ENCODE data around the gene HAUS3. TPM values are rescaled to one million over a fixed set of nuclear protein-coding genes. Genes with fewer than 3 reads are reported as not detected.

The HAUS3 gene
- total RNA-seq, 1 experiment from 2014 or later, result 18.0 TPM

DNA sequence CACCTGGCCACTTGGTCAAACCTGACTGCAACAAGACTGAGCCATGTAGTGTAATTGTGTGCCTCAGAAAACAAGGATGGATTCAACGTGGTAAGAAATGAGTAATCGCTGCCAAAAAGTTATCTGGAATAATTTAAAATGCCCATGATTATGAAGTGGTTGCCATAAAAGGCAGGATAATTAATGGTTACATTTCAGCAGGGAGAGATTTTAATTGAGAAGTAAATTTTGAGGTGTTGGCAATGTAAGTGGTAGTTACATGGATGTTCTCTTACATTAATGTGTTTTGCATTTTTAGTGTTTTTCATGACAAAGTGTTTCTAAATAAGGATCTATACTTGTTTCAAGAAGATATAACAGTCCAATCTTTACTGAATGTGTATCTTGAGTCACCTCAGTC lies 15.7 kb downstream of the HAUS3 start:
- Histone ChIP-seq H3K23me2 (ENCODE audit: insufficient read length, low read depth, low read length, poor library complexity, severe bottlenecking) (no peaks in the 10 kb centered on the region), H2BK12ac (ENCODE audit: insufficient read length, low read depth, low read length) (no peak overlapping the region), H3K79me2 (ENCODE audit: insufficient read depth, low read length) (no peaks in the 10 kb centered on the region; the same call in 1 of the 2 replicates), H2AK5ac (ENCODE audit: insufficient read length, low read length) (no peak overlapping the region), H4K5ac (ENCODE audit: insufficient read length, low read depth, low read length) (no peak overlapping the region), H2BK15ac (ENCODE audit: low read depth, low read length) (no peak overlapping the region), H2BK5ac (ENCODE audit: insufficient read length, low read length) (no peak overlapping the region), H4K91ac (ENCODE audit: insufficient read length, low read depth, low read length) (no peak overlapping the region), H2BK120ac (ENCODE audit: low read depth, low read length, poor library complexity, severe bottlenecking) (no peak overlapping the region), H3K9me3 (ENCODE audit: control insufficient read depth, low read depth, low read length) (no peaks in the 10 kb centered on the region), H3K79me1 (ENCODE audit: insufficient read depth, low read depth, low read length, poor library complexity, severe bottlenecking) (no peaks in the 10 kb centered on the region), H3K4me1 (ENCODE audit: insufficient read depth, low read length) (peaks cover 14% of the 10 kb centered on the region; the same call in 1 of the 2 replicates), H2AFZ (ENCODE audit: low read length) (no peak overlapping the region), H3K27me3 (ENCODE audit: insufficient read depth, low read length) (no peaks in the 10 kb centered on the region), H3K23ac (ENCODE audit: insufficient read length, low read depth, low read length) (no peak overlapping the region), H3K27ac (ENCODE audit: insufficient read length, low read depth, low read length) (no peak overlapping the region), H3K4ac (ENCODE audit: low read depth, low read length) (no peak overlapping the region), H4K8ac (replicated peaks; ENCODE audit: insufficient read length, low read depth, low read length) (no peak overlapping the region), H3K9ac (ENCODE audit: extremely low read depth, insufficient read length, low read length) (no peak overlapping the region), H2BK20ac (ENCODE audit: low read depth, low read length, poor library complexity, severe bottlenecking) (no peak overlapping the region), H3K14ac (ENCODE audit: insufficient read depth, low read length) (no peak overlapping the region), H3T11ph (ENCODE audit: low read length) (no peak overlapping the region), H4K20me1 (ENCODE audit: control insufficient read depth, insufficient read depth, insufficient read length) (no peaks in the 10 kb centered on the region), H3K4me2 (ENCODE audit: insufficient read depth, insufficient read length, low read length) (no peak overlapping the region), H3K56ac (ENCODE audit: insufficient read length, low read depth, low read length) (no peak overlapping the region), H3K18ac (ENCODE audit: insufficient read length, low read depth, low read length) (no peak overlapping the region)
- H3K9me3 Mint-ChIP-seq, result no peaks in the 10 kb centered on the region
- H3K27ac Mint-ChIP-seq, result peak overlapping the region in 2 of 3 experiments; percentile 4 to 14; a peak in 1 of 7 replicates
- no peaks in the 10 kb centered on the region for H3K27me3 Mint-ChIP-seq (ENCODE audit: low read depth)
- WGBS (ENCODE audit: extremely low coverage, insufficient read length, low lambda C conversion rate), result no CpG with 5 or more reads among the region's 2 CpGs
- H3K4me3 Mint-ChIP-seq, result no peak overlapping the region
- H3K36me3 Mint-ChIP-seq (ENCODE audit: insufficient read depth in 1 of 3, low read depth in 3 of 3), result peaks cover 0 to 5% (median 0%) of the 10 kb centered on the region in 3 experiments; a peak in 2 of 7 replicates
- TF ChIP-seq, protein P1, sequence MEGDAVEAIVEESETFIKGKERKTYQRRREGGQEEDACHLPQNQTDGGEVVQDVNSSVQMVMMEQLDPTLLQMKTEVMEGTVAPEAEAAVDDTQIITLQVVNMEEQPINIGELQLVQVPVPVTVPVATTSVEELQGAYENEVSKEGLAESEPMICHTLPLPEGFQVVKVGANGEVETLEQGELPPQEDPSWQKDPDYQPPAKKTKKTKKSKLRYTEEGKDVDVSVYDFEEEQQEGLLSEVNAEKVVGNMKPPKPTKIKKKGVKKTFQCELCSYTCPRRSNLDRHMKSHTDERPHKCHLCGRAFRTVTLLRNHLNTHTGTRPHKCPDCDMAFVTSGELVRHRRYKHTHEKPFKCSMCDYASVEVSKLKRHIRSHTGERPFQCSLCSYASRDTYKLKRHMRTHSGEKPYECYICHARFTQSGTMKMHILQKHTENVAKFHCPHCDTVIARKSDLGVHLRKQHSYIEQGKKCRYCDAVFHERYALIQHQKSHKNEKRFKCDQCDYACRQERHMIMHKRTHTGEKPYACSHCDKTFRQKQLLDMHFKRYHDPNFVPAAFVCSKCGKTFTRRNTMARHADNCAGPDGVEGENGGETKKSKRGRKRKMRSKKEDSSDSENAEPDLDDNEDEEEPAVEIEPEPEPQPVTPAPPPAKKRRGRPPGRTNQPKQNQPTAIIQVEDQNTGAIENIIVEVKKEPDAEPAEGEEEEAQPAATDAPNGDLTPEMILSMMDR (conservative IDR thresholded peaks at IDR 0.05), result no peak
- no peak for DNase-seq
- H3K4me1 Mint-ChIP-seq, result peaks cover 23% of the 10 kb centered on the region in 2 experiments
